HCT116 (cell line): ENCODE data around the gene CIRBP.

Source experiments
- CEBPB ChIP-seq: IDR thresholded peaks from 2 replicates; pipeline ENCODE4 v1.6.1; 2012; ENCODE audit warnings: low read depth
- EZH2 ChIP-seq: fragments of 200-600 bp; sonication (generic); IDR thresholded peaks from 2 replicates; pipeline ENCODE4 v1.6.1; 2017; ENCODE audit warnings: antibody characterized with exemption, mixed run types
- JUND ChIP-seq: IDR thresholded peaks from 2 replicates; pipeline ENCODE4 v1.6.1; 2012
- POLR2A ChIP-seq: IDR thresholded peaks from 2 replicates; pipeline ENCODE4 v1.7.0; 2011; ENCODE audit warnings: borderline replicate concordance; ENCODE audit not compliant: insufficient read depth, insufficient read length; ENCODE audit errors: extremely low read depth
- POLR2AphosphoS5 ChIP-seq: IDR thresholded peaks from 2 replicates; pipeline ENCODE4 v1.6.1; 2011; ENCODE audit warnings: mild to moderate bottlenecking, low read depth, low read length, moderate library complexity
- RAD21 ChIP-seq: IDR thresholded peaks from 2 replicates; pipeline ENCODE4 v1.6.1; 2012; ENCODE audit warnings: low read depth, mild to moderate bottlenecking
- SP1 ChIP-seq: IDR thresholded peaks from 2 replicates; pipeline ENCODE4 v1.6.1; 2012; ENCODE audit warnings: low read depth
- TCF7L2 ChIP-seq: IDR thresholded peaks from 2 replicates; pipeline ENCODE4 v1.7.0; 2011; ENCODE audit warnings: borderline replicate concordance, inconsistent platforms; ENCODE audit not compliant: insufficient read depth, insufficient read length; ENCODE audit errors: extremely low read depth
- ZFX ChIP-seq: fragments of 450-650 bp; IDR thresholded peaks from 2 replicates; pipeline ENCODE4 v1.6.1; 2017
- TF ChIP-seq, protein P1 (sequence below), 3 experiments: fragments of 200-600 bp in 1 of 3; sonication (generic) in 1 of 3; IDR thresholded peaks in 2 of 3; conservative IDR thresholded peaks in 1 of 3; 2 replicates each; pipeline ENCODE4 v1.5.1; 2012 to 2017; ENCODE audit warnings: low read depth in 2 of 3, low read length in 2 of 3, antibody characterized with exemption in 1 of 3, borderline replicate concordance in 1 of 3, control low read depth in 1 of 3, mild to moderate bottlenecking in 1 of 3, mixed read lengths in 1 of 3, mixed run types in 1 of 3, moderate library complexity in 1 of 3; ENCODE audit not compliant: insufficient read depth in 1 of 3
- TF ChIP-seq, protein P2 (sequence below): IDR thresholded peaks from 2 replicates; pipeline ENCODE4 v1.6.1; 2012

GRCh38 chr19:1254530-1255185, 14.5 kb upstream of the CIRBP start:
- TF ChIP-seq EZH2: no peak
- TF ChIP-seq, protein P1, sequence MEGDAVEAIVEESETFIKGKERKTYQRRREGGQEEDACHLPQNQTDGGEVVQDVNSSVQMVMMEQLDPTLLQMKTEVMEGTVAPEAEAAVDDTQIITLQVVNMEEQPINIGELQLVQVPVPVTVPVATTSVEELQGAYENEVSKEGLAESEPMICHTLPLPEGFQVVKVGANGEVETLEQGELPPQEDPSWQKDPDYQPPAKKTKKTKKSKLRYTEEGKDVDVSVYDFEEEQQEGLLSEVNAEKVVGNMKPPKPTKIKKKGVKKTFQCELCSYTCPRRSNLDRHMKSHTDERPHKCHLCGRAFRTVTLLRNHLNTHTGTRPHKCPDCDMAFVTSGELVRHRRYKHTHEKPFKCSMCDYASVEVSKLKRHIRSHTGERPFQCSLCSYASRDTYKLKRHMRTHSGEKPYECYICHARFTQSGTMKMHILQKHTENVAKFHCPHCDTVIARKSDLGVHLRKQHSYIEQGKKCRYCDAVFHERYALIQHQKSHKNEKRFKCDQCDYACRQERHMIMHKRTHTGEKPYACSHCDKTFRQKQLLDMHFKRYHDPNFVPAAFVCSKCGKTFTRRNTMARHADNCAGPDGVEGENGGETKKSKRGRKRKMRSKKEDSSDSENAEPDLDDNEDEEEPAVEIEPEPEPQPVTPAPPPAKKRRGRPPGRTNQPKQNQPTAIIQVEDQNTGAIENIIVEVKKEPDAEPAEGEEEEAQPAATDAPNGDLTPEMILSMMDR (IDR thresholded peaks at IDR 0.05 in 2 of 3, conservative IDR thresholded peaks at IDR 0.05 in 1 of 3; ENCODE audit: borderline replicate concordance in 1 of 3, insufficient read depth in 1 of 3, low read depth in 2 of 3, low read length in 2 of 3): no peak
- no peak for TF ChIP-seq CEBPB
- no peak for TF ChIP-seq POLR2A
- no peak for TF ChIP-seq JUND
- TF ChIP-seq ZFX: no peak
- TF ChIP-seq POLR2AphosphoS5: no peak
- no peak for TF ChIP-seq TCF7L2
- TF ChIP-seq RAD21: no peak
- no peak for TF ChIP-seq SP1
- TF ChIP-seq, protein P2, sequence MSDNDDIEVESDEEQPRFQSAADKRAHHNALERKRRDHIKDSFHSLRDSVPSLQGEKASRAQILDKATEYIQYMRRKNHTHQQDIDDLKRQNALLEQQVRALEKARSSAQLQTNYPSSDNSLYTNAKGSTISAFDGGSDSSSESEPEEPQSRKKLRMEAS: no peak
